GM12878 (cell line): Measurements from ENCODE around the gene COBLL1. TPM values are rescaled to one million over a fixed set of nuclear protein-coding genes. Genes with fewer than 3 reads are reported as not detected.
A peak's percentile ranks its signal among the peaks of the same experiment; 100 is the strongest.

Experiments used
- ATAC-seq: fragments of 200-7000 bp; cut with Tn5 transposase; 3 replicates; pipeline ENCODE4 v1.9.1; 2020; ENCODE audit warnings: mild to moderate bottlenecking, moderate library complexity
- BruUV-seq: library from RNA; stranded (reverse); fragments of 400-500 nt; replicated peaks from 2 replicates; lab custom pipeline; 2021; lab: Mats Ljungman, UMichigan
- CTCF ChIA-PET: fragments of 300-600 bp; sonication (Branson Sonifier 250); formaldehyde crosslinking; extraction: SDS; loops from one replicate; lab custom pipeline; 2021; ENCODE audit warnings: inconsistent platforms; lab: Yijun Ruan, JAX
- POLR2A ChIA-PET: fragments of 350-600 bp; formaldehyde crosslinking; extraction: SDS; loops from one replicate; lab custom pipeline; 2021; ENCODE audit warnings: inconsistent platforms; lab: Charles Lee
- RAD21 ChIA-PET: fragments of 300-600 bp; sonication (Branson Sonifier 250); formaldehyde crosslinking; loops from one replicate; lab custom pipeline; 2023; ENCODE audit warnings: antibody characterized with exemption; ENCODE audit not compliant: unreplicated experiment; lab: Charles Lee
- SMC1A ChIA-PET: fragments of 300-600 bp; sonication (Branson Sonifier 250); formaldehyde crosslinking; loops from one replicate; lab custom pipeline; 2023; ENCODE audit not compliant: unreplicated experiment, uncharacterized antibody; lab: Charles Lee
- DNase-seq: peaks from one replicate; pipeline ENCODE4 v3.0.0-alpha.2; 2011; ENCODE audit warnings: low read depth, low spot score
- FAIRE-seq: peaks from 3 replicates; lab custom pipeline; 2011; peaks lifted over from hg19 to GRCh38; lab: Jason Lieb, UNC
- H2AFZ ChIP-seq: 2 replicates; pipeline ENCODE4 v1.6.0; 2011; ENCODE audit warnings: low read depth, low read length, control low read depth; ENCODE audit not compliant: control insufficient read depth
- H3K27ac ChIP-seq: 2 replicates; pipeline ENCODE4 v1.5.1; 2011; ENCODE audit warnings: control low read depth; ENCODE audit not compliant: control insufficient read depth, insufficient read depth
- H3K27me3 ChIP-seq, 2 experiments: replicated peaks in 1 of 2; 2 replicates each; pipeline versions ENCODE4 v1.6.0 to v1.6.1; 2011; ENCODE audit warnings: low read length in 1 of 2; ENCODE audit not compliant: control insufficient read depth in 2 of 2, insufficient read depth in 2 of 2
- H3K36me3 ChIP-seq, 2 experiments: 2 replicates each; pipeline ENCODE4 v1.5.1; 2011; ENCODE audit warnings: low read length in 1 of 2; ENCODE audit not compliant: control insufficient read depth in 2 of 2, insufficient read depth in 2 of 2
- H3K4me1 ChIP-seq: 2 replicates; pipeline ENCODE4 v1.6.1; 2011; ENCODE audit warnings: mild to moderate bottlenecking, low read length, moderate library complexity, mixed read lengths; ENCODE audit not compliant: control insufficient read depth, insufficient read depth
- H3K4me2 ChIP-seq: 2 replicates; pipeline ENCODE4 v1.6.0; 2011; ENCODE audit warnings: control low read depth; ENCODE audit not compliant: control insufficient read depth, insufficient read depth
- H3K4me3 ChIP-seq: fragments of 200-600 bp; sonication (generic); 2 replicates; pipeline ENCODE4 v1.5.1; 2016
- H3K79me2 ChIP-seq: 2 replicates; pipeline ENCODE4 v1.6.0; 2011; ENCODE audit warnings: low read length; ENCODE audit not compliant: control insufficient read depth, insufficient read depth
- H3K9ac ChIP-seq: 2 replicates; pipeline ENCODE4 v1.8.0; 2011; ENCODE audit warnings: low read length, control low read depth, mixed read lengths; ENCODE audit not compliant: control insufficient read depth, insufficient read depth
- H3K9me3 ChIP-seq: replicated peaks from 3 replicates; pipeline ENCODE4 v1.5.1; 2011; ENCODE audit warnings: mild to moderate bottlenecking, low read length; ENCODE audit not compliant: control insufficient read depth, insufficient read depth
- H4K20me1 ChIP-seq: 2 replicates; pipeline ENCODE4 v1.6.0; 2011; ENCODE audit not compliant: control insufficient read depth, insufficient read depth
- ATF7 ChIP-seq: fragments of 450-650 bp; IDR thresholded peaks from 2 replicates; pipeline ENCODE4 v1.6.1; 2016; ENCODE audit warnings: low read depth, mild to moderate bottlenecking
- CREM ChIP-seq: IDR thresholded peaks from 2 replicates; pipeline ENCODE4 v1.6.1; 2014; ENCODE audit warnings: antibody characterized with exemption, low read depth
- EED ChIP-seq: sonication (generic); IDR thresholded peaks from 2 replicates; pipeline ENCODE4 v1.6.1; 2016; ENCODE audit warnings: antibody characterized with exemption, low read depth
- IKZF2 ChIP-seq, 2 experiments: fragments of 450-650 bp; IDR thresholded peaks; 2 replicates each; pipeline ENCODE4 v1.6.1; 2017; ENCODE audit warnings: mild to moderate bottlenecking in 2 of 2, moderate library complexity in 2 of 2
- SP1 ChIP-seq: IDR thresholded peaks from one replicate; pipeline ENCODE4 v1.6.1; 2011; ENCODE audit warnings: low read depth, low read length
- WGBS: methylation state at CpG from one replicate; pipeline ENCODE4 v1.1.6; 2016; ENCODE audit warnings: low lambda C conversion rate; ENCODE audit not compliant: insufficient replicate concordance, insufficient coverage; ENCODE audit errors: missing lambda C conversion rate; 5-methylcytosine and 5-hydroxymethylcytosine counted together
- in situ Hi-C: fragments of 300-500 bp; cut with MboI; formaldehyde crosslinking; loops from 9 replicates; pipeline ENCODE4 v1.14.3; 2018; ENCODE audit warnings: mixed read lengths
- intact Hi-C: fragments of 100-400 bp; cut with micrococcal nuclease; formaldehyde crosslinking; loops from one replicate; pipeline ENCODE4 v1.14.2; 2022; ENCODE audit not compliant: unreplicated experiment
- polyA plus RNA-seq, 11 experiments: library from polyadenylated mRNA; depleted of rRNA in 4 of 11; unstranded in 6 of 11; stranded (reverse) in 5 of 11; fragments of >200 nt; fragmentation: Nextera tagmentation in 4 of 11; fragmentation: Illumina TruSeq in 1 of 11; extraction: Ambion mirVana in 4 of 11; extraction: Trizol in 1 of 11; gene quantifications; 1 replicate in 1 of 11; 2 replicates in 10 of 11; pipeline versions ENCODE4 v1.2.1 to v1.2.3, GENCODE V29; 2011 to 2016; ENCODE audit warnings: inconsistent platforms in 2 of 11, missing spikeins in 2 of 11, low read depth in 1 of 11
- total RNA-seq, 4 experiments: library from RNA; depleted of rRNA in 3 of 4; stranded (reverse); fragments of >200 nt in 3 of 4; fragmentation: Illumina TruSeq in 1 of 4; extraction: Trizol in 1 of 4; gene quantifications; 2 replicates each; pipeline versions ENCODE4 v1.2.1 to v1.2.3, GENCODE V29; 2013 to 2021
- TF ChIP-seq, protein P1 (sequence below): fragments of 150-350 bp; IDR thresholded peaks from 2 replicates; pipeline ENCODE4 v1.6.1; 2014; ENCODE audit warnings: mild to moderate bottlenecking, low read depth, low read length
- TF ChIP-seq, protein P2 (sequence below): fragments of 450-650 bp; IDR thresholded peaks from 2 replicates; pipeline ENCODE4 v1.6.1; 2016; ENCODE audit warnings: mild to moderate bottlenecking
- TF ChIP-seq, protein P3 (sequence below): fragments of 450-650 bp; IDR thresholded peaks from 2 replicates; pipeline ENCODE4 v1.6.1; 2016; ENCODE audit warnings: mild to moderate bottlenecking

COBLL1 gene
- total and polyA plus RNA-seq, 10 of the 15 experiments (the other 5 are each of a cell fraction or from before 2014, with no cell fraction given) = 0.46 TPM; not detected in 9

GRCh38 chr2:164840930-164841718 is 499 bp downstream of the COBLL1 start:
- Histone ChIP-seq H3K9me3 (no peaks in the 10 kb centered on the region), H3K4me3 (peak overlapping the region; percentile 71; the same call in 1 of the 2 replicates), H3K79me2 (no peaks in the 10 kb centered on the region), H3K4me2 (peak overlapping the region; percentile 79; the same call in 1 of the 2 replicates), H3K27me3 (peaks cover 5 to 14% of the 10 kb centered on the region in 2 experiments), H2AFZ (no peak overlapping the region; the same call in none of the 2 replicates), H3K9ac (no peak overlapping the region), H3K27ac (no peak overlapping the region), H4K20me1 (no peaks in the 10 kb centered on the region), H3K36me3 (no peaks in the 10 kb centered on the region), H3K4me1 (no peaks in the 10 kb centered on the region)
- no TSS peak for BruUV-seq
- ATAC-seq = peak; percentile 75
- ChIA-PET RAD21 (no interaction called here), CTCF (no interaction called here), POLR2A (no interaction called here), SMC1A (no interaction called here)
- TF ChIP-seq, protein P1, sequence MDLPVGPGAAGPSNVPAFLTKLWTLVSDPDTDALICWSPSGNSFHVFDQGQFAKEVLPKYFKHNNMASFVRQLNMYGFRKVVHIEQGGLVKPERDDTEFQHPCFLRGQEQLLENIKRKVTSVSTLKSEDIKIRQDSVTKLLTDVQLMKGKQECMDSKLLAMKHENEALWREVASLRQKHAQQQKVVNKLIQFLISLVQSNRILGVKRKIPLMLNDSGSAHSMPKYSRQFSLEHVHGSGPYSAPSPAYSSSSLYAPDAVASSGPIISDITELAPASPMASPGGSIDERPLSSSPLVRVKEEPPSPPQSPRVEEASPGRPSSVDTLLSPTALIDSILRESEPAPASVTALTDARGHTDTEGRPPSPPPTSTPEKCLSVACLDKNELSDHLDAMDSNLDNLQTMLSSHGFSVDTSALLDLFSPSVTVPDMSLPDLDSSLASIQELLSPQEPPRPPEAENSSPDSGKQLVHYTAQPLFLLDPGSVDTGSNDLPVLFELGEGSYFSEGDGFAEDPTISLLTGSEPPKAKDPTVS = no peak
- TF ChIP-seq SP1 = no peak
- no peak for TF ChIP-seq EED
- no peak for TF ChIP-seq ATF7
- TF ChIP-seq, protein P2, sequence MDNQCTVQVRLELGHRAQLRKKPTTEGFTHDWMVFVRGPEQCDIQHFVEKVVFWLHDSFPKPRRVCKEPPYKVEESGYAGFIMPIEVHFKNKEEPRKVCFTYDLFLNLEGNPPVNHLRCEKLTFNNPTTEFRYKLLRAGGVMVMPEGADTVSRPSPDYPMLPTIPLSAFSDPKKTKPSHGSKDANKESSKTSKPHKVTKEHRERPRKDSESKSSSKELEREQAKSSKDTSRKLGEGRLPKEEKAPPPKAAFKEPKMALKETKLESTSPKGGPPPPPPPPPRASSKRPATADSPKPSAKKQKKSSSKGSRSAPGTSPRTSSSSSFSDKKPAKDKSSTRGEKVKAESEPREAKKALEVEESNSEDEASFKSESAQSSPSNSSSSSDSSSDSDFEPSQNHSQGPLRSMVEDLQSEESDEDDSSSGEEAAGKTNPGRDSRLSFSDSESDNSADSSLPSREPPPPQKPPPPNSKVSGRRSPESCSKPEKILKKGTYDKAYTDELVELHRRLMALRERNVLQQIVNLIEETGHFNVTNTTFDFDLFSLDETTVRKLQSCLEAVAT = no peak
- no peak for TF ChIP-seq CREM
- no peak for TF ChIP-seq IKZF2 (IDR thresholded peaks at IDR 0.05)
- TF ChIP-seq, protein P3, sequence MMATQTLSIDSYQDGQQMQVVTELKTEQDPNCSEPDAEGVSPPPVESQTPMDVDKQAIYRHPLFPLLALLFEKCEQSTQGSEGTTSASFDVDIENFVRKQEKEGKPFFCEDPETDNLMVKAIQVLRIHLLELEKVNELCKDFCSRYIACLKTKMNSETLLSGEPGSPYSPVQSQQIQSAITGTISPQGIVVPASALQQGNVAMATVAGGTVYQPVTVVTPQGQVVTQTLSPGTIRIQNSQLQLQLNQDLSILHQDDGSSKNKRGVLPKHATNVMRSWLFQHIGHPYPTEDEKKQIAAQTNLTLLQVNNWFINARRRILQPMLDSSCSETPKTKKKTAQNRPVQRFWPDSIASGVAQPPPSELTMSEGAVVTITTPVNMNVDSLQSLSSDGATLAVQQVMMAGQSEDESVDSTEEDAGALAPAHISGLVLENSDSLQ = no peak
- 5% methylated on average over 74 of the region's 90 CpGs for WGBS
- FAIRE-seq = no peak
- in situ Hi-C loops (no loop called here), intact Hi-C loops (no loop called here)
- DNase-seq = no peak
